A673 (cell line): ENCODE results near the gene CCN6. TPM values are rescaled to one million over a fixed set of nuclear protein-coding genes. Genes with fewer than 3 reads are reported as not detected.

Experiments used
- BruUV-seq: library from RNA; stranded (reverse); fragments of 400-500 nt; replicated peaks from 2 replicates; lab custom pipeline; 2021; lab: Mats Ljungman, UMichigan
- CTCF ChIA-PET: fragments of 300-600 bp; sonication (Branson Sonifier 250); formaldehyde crosslinking; loops from one replicate; lab custom pipeline; 2022; ENCODE audit warnings: antibody characterized with exemption; lab: Charles Lee
- POLR2A ChIA-PET: fragments of 300-600 bp; sonication (Branson Sonifier 250); formaldehyde crosslinking; loops from one replicate; lab custom pipeline; 2022; ENCODE audit warnings: antibody characterized with exemption; ENCODE audit not compliant: low non-redundant PET; lab: Charles Lee
- DNase-seq: peaks from one replicate; pipeline ENCODE4 v3.0.0-alpha.2; 2015; ENCODE audit warnings: low spot score
- H3K27ac ChIP-seq: fragments of 200-600 bp; sonication (generic); 2 replicates; pipeline ENCODE4 v1.5.1; 2016; ENCODE audit warnings: mixed run types, low read depth, mild to moderate bottlenecking, mixed read lengths, antibody characterized with exemption, low read length; ENCODE audit not compliant: poor library complexity, severe bottlenecking
- H3K27me3 ChIP-seq: fragments of 200-600 bp; sonication (generic); replicated peaks from 2 replicates; pipeline ENCODE4 v1.6.1; 2017; ENCODE audit warnings: mixed run types, low read depth, mild to moderate bottlenecking, mixed read lengths, antibody characterized with exemption, low read length; ENCODE audit not compliant: insufficient read depth, poor library complexity
- H3K36me3 ChIP-seq: fragments of 200-600 bp; sonication (generic); 2 replicates; pipeline ENCODE4 v1.6.1; 2016; ENCODE audit warnings: mixed run types, mild to moderate bottlenecking, mixed read lengths, antibody characterized with exemption, low read length; ENCODE audit not compliant: insufficient read depth, poor library complexity, severe bottlenecking
- H3K4me1 ChIP-seq: fragments of 200-600 bp; sonication (generic); 2 replicates; pipeline ENCODE4 v1.6.1; 2017; ENCODE audit warnings: mixed run types, mild to moderate bottlenecking, mixed read lengths, antibody characterized with exemption, low read length; ENCODE audit not compliant: insufficient read depth, poor library complexity, severe bottlenecking
- H3K4me3 ChIP-seq: fragments of 200-600 bp; sonication (generic); 2 replicates; pipeline ENCODE4 v1.5.1; 2016; ENCODE audit warnings: low read depth, mixed run types, mild to moderate bottlenecking, mixed read lengths, low read length; ENCODE audit not compliant: poor library complexity, severe bottlenecking
- H3K9me3 ChIP-seq: fragments of 200-600 bp; sonication (generic); 2 replicates; pipeline ENCODE4 v1.6.1; 2016; ENCODE audit warnings: mixed run types, low read depth, mild to moderate bottlenecking, mixed read lengths, antibody characterized with exemption, low read length; ENCODE audit not compliant: poor library complexity, severe bottlenecking
- EZH2 ChIP-seq: fragments of 200-600 bp; sonication (generic); IDR thresholded peaks from 2 replicates; pipeline ENCODE4 v1.6.1; 2017; ENCODE audit warnings: borderline replicate concordance, low read depth, mild to moderate bottlenecking, mixed read lengths, antibody characterized with exemption, low read length; ENCODE audit not compliant: poor library complexity, severe bottlenecking
- intact Hi-C: fragments of 100-400 bp; cut with micrococcal nuclease; formaldehyde crosslinking; loops from one replicate; pipeline ENCODE4 v1.10.0; 2022; ENCODE audit not compliant: unreplicated experiment
- total RNA-seq: library from RNA; stranded (reverse); gene quantifications from 2 replicates; pipeline ENCODE4 v1.2.3, GENCODE V29; 2021
- TF ChIP-seq, protein P1 (sequence below): fragments of 300-800, 200-600 bp; sonication (generic); conservative IDR thresholded peaks from 2 replicates; pipeline ENCODE4 v1.5.1; 2017; ENCODE audit warnings: low read depth, mild to moderate bottlenecking, antibody characterized with exemption, low read length, moderate library complexity, mixed read lengths

The CCN6 gene
- total RNA-seq, 1 experiment from 2014 or later: not detected

DNA sequence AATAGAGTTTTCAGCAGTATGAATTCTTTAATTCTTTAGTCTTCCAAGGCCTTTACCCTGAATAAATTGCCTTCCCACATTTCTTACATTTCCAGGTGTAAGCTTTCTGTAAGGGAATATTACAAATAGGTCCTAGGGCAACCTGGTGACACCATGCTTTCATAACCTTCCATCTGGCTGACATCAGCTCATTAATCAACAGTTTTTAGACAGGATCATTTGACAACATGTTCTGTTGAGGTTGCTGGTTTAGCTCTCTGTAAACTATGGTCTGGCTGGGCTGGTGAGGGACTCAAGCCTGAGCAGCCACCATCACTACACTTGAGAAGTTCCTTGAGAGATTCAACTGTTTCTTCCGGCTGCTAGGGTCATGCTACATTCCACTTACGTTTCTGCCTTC lies 52.7 kb downstream of the CCN6 start:
- no peak overlapping the region for H3K4me3 ChIP-seq
- H3K27me3 ChIP-seq: peaks cover 6% of the 10 kb centered on the region
- ChIA-PET POLR2A (no interaction called here), CTCF (no interaction called here)
- no peaks in the 10 kb centered on the region for H3K36me3 ChIP-seq
- H3K9me3 ChIP-seq: no peaks in the 10 kb centered on the region
- no peak for TF ChIP-seq EZH2
- no peak overlapping the region for H3K27ac ChIP-seq
- intact Hi-C loops: no loop called here
- no peak for DNase-seq
- BruUV-seq: no TSS peak
- no peaks in the 10 kb centered on the region for H3K4me1 ChIP-seq

- Histone ChIP-seq H3K27ac (no peak overlapping the region), H3K9me3 (no peaks in the 10 kb centered on the region), H3K27me3 (no peaks in the 10 kb centered on the region), H3K36me3 (no peaks in the 10 kb centered on the region), H3K4me1 (no peaks in the 10 kb centered on the region), H3K4me3 (no peak overlapping the region)
- intact Hi-C loops: no loop called here
- ChIA-PET POLR2A (no interaction called here), CTCF (no interaction called here)
- DNase-seq: no peak
- TF ChIP-seq, protein P1, sequence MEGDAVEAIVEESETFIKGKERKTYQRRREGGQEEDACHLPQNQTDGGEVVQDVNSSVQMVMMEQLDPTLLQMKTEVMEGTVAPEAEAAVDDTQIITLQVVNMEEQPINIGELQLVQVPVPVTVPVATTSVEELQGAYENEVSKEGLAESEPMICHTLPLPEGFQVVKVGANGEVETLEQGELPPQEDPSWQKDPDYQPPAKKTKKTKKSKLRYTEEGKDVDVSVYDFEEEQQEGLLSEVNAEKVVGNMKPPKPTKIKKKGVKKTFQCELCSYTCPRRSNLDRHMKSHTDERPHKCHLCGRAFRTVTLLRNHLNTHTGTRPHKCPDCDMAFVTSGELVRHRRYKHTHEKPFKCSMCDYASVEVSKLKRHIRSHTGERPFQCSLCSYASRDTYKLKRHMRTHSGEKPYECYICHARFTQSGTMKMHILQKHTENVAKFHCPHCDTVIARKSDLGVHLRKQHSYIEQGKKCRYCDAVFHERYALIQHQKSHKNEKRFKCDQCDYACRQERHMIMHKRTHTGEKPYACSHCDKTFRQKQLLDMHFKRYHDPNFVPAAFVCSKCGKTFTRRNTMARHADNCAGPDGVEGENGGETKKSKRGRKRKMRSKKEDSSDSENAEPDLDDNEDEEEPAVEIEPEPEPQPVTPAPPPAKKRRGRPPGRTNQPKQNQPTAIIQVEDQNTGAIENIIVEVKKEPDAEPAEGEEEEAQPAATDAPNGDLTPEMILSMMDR: no peak
- TF ChIP-seq EZH2: no peak
- BruUV-seq: no TSS peak
Observed at GRCh38 chr6:112109262-112109661, 55.4 kb downstream of the CCN6 start.

GRCh38 chr6:112113431-112113830 lies 59.5 kb downstream of the CCN6 start:
- no TSS peak for BruUV-seq

GRCh38 chr6:112113918-112114317 lies 60.0 kb downstream of the CCN6 start:
- Histone ChIP-seq H3K27me3 (peaks cover 4% of the 10 kb centered on the region), H3K9me3 (no peaks in the 10 kb centered on the region), H3K4me3 (no peak overlapping the region), H3K36me3 (no peaks in the 10 kb centered on the region), H3K27ac (no peak overlapping the region), H3K4me1 (no peaks in the 10 kb centered on the region)
- ChIA-PET POLR2A (no interaction called here), CTCF (no interaction called here)
- DNase-seq: no peak
- intact Hi-C loops: no loop called here
- TF ChIP-seq, protein P1: no peak
- TF ChIP-seq EZH2: no peak
- BruUV-seq: no TSS peak

More at GRCh38 chr6:112113431-112113830, 59.5 kb downstream of the CCN6 start:
- Histone ChIP-seq H3K4me3 (no peak overlapping the region), H3K27me3 (peaks cover 4% of the 10 kb centered on the region), H3K36me3 (no peaks in the 10 kb centered on the region), H3K27ac (no peak overlapping the region), H3K4me1 (no peaks in the 10 kb centered on the region), H3K9me3 (no peaks in the 10 kb centered on the region)
- ChIA-PET POLR2A (no interaction called here), CTCF (no interaction called here)
- intact Hi-C loops: no loop called here
- DNase-seq: no peak
- TF ChIP-seq, protein P1: no peak
- TF ChIP-seq EZH2: no peak
